Peyer's patch (tissue), 4 donors: Measurements from ENCODE around the gene DIPK1B.

ENCODE experiments used
- CTCF ChIP-seq, 6 experiments: fragments of 450-650 bp in 4 of 6; fragments of 200-600 bp in 2 of 6; sonication (generic) in 1 of 6; IDR thresholded peaks; one replicate each; pipeline ENCODE4 v1.5.1; 2017 to 2019; ENCODE audit warnings: antibody characterized with exemption in 6 of 6, mild to moderate bottlenecking in 3 of 6, moderate library complexity in 1 of 6
- POLR2A ChIP-seq, 2 donors: fragments of 450-650 bp; IDR thresholded peaks; one replicate each; pipeline ENCODE4 v1.5.1; 2017; ENCODE audit warnings: antibody characterized with exemption in 2 of 2, mild to moderate bottlenecking in 2 of 2, moderate library complexity in 2 of 2

DNA sequence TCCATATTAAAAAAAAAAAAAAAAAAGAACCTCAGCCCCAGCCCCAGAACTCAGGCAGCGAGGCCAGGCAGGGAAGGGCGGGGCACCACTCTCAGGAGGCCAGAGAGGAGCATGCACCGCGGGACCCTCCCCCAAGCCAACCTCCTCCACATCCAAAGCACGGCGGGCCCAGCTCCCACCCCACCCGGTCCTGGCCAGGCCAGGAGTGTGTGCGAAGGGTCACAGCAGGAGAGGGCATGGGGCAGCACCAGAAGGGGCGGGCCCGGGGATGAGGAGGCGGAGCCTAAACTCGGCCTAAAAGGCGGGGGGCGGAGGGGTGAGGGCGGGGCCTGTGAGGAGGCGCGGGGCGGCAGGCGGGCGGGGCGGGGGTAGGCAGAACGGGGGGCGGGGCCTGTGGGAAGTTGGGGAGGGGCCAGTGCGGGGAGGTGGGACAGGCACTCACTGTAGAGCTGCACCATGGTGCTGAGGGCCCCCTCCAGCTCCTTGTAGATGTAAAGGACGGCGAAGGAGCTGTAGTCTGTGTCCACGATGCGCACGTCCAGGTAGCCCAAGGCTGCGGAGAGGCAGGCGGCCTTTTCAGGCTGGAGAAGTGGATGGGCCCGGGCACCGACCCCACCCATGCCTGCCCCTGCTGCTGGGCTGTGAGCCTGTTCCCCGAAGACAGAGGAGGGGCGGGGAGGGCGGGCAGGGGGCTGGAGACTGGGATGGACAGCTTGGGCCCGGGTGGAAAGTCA lies 50.7 kb downstream of the DIPK1B start:
- TF ChIP-seq CTCF (IDR thresholded peaks at IDR 0.05) (no peak), POLR2A (IDR thresholded peaks at IDR 0.05) (no peak)
